NOMO-1 treated with DMSO at 0.1 percent for 48 hours (cell line): ENCODE data around the gene PTGDR.
A peak's percentile ranks its signal among the peaks of the same experiment; 100 is the strongest.

ENCODE experiments used
- DNase-seq: peaks from one replicate; lab custom pipeline; 2025; ENCODE audit not compliant: unreplicated experiment; lab: John Stamatoyannopoulos, UW

Gene PTGDR, protein sequence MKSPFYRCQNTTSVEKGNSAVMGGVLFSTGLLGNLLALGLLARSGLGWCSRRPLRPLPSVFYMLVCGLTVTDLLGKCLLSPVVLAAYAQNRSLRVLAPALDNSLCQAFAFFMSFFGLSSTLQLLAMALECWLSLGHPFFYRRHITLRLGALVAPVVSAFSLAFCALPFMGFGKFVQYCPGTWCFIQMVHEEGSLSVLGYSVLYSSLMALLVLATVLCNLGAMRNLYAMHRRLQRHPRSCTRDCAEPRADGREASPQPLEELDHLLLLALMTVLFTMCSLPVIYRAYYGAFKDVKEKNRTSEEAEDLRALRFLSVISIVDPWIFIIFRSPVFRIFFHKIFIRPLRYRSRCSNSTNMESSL

DNA sequence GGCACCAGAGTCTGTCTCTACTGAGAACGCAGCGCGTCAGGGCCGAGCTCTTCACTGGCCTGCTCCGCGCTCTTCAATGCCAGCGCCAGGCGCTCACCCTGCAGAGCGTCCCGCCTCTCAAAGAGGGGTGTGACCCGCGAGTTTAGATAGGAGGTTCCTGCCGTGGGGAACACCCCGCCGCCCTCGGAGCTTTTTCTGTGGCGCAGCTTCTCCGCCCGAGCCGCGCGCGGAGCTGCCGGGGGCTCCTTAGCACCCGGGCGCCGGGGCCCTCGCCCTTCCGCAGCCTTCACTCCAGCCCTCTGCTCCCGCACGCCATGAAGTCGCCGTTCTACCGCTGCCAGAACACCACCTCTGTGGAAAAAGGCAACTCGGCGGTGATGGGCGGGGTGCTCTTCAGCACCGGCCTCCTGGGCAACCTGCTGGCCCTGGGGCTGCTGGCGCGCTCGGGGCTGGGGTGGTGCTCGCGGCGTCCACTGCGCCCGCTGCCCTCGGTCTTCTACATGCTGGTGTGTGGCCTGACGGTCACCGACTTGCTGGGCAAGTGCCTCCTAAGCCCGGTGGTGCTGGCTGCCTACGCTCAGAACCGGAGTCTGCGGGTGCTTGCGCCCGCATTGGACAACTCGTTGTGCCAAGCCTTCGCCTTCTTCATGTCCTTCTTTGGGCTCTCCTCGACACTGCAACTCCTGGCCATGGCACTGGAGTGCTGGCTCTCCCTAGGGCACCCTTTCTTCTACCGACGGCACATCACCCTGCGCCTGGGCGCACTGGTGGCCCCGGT is at the start of gene PTGDR:
TSS of gene PTGDR (plus strand) at position 198 of the 778 bp plus-strand sequence. CDS start at position 315, 117 bp downstream.
- DNase-seq: no peak

DNA sequence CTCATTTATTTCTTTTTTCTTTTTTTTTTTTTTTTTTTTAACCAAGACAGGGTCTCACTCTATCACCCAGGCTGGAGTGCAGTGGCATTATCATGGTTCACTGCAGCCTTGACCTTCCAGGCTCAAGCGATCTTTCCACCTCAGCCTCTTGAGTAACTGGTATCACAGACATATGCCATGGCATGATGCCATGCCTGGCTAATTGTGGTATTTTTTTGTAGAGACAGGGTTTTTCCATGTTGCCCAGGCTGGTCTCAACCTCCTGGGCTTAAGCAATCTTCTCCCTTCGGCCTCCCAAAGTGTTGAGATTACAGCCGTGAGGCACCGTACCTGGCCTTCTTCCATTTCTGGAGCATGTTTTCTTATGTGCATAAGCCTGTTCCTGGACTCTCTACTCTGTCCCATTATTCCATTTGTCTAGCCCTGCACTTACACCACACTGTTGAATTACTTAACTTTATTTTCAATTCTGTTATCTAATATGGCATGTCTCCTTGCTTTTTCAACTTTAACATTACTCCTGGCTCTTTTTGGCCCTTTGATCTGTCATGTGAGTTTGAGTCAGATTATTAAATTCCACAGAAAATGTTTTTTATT is 47.9 kb upstream of the PTGDR start:
- no peak for DNase-seq

DNA sequence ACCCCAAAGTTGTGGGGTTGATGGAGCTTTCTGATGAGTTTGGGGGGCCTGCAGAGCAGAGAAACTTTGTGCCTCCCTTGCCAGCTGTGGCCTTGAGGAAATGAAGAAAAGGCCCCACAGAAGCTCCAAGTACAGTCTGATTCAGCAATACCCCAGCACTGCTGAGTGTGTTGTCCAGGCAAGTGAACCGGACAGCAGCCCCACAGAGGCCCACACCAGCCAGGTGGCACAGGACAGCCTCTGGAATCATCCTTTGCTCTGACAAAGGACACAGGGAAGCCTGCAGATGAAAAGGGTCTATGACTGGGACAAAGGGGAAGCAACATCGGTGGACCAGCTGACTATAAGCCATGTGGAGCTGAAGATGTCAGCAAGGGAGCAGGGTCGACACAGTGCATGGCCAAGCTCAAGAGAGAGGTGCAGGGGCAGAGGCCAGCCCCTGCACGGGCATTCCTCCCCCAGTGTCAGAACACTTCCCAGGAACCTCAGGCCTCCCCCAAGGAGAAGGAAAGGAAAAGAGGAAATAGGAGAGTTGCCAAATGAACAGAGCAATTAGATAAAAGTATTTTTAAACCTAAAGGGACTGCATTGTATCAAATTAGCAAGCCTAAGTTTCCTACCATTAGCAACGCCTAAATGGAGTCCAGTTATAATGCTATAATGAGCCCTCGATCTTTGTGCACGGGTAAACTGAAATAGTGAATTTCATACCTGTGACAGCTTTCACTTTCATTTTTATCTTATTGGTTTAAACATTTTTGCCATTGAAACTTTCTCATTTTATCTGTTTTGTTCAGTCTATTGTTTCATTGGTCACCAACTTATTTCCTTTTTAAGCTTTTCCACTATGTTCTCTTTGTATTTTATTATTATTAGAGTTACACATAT is 46.3 kb upstream of the PTGDR start:
- DNase-seq: peak; percentile 12

DNA sequence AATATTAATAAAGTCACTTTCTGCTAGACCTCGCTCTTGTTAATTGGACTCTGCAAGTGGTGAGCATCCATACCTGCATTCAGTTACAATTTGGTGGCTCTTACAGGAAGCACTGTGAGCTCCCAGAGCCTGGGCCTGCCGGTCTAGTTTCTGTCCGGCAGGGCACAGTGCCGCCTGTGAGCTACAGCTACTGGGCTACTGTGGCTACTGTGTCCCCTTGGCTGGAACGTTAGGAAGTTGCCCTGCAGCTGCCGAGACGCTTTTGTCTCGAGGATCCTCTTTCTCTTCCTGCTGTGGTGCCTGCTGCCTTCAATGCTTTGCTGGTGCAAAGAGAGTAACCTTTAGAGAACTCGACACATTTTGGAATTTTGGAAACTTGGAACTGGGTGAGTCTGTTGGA is 44.6 kb upstream of the PTGDR start:
- no peak for DNase-seq

DNA sequence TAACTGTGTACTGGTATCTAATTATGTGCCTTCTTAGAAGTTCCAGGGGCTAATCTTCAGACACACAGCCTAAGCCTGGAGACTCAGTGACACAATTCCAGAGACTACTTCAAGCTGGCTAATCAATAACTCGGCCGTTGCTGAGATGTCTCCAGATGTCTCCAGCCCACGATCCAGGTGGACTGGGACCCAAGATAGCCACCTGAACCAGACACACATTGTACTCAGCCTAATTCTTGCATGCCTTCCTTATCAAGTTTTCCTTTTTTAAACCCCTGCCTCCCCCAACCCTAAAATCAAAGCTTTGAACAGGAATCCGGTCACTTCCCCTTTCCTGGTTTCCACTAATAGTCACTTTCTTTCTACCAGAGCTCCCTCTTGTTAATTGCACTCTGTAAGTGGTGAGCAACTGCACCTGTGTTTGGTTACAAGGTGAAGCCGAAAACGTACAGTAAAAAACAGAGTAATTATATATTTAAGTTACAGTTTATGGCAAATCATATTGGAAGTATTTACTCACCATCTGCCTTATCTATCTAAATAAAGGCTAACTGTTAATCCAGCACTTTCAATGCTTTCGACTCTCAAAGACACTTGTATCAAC is 39.8 kb upstream of the PTGDR start:
- no peak for DNase-seq

DNA sequence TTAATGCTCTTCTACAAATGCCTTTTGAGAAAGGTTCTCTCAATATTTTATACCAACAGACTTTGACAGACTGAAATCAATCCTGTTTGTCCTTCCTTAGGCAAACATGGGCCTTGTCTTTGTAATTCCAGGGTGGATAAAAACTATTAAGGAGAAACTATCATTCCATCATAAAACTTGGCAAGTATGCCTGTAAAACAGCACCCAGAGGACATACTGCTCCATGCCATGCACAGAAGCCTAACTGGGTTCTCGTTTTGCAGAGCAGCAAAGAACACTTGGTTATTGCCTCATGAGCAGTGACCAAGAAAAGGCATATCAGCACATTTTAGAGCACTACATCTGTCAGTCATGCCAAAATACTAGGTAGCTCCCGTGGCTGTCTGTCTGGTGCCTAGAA is 33.8 kb upstream of the PTGDR start:
- no peak for DNase-seq

DNA sequence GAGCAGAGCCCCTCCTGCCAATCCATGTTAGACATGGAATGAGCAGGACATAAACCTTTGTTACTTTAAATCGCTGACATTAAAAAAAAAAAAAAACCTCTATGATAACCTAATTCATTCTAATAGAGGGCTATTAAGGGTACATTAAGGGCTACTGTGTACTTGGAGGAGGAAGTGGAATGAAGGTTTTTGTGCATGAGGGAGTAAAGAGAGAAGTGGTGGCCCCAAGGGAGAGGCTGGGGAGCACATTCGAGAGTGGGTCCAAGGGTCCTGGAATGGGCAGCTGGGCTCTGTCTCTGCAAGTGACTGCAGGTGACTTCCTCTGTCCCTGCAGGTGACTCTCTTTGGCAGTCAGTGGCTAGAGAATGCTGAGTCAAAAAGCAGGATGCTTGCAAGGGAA is 32.1 kb upstream of the PTGDR start:
- peak; percentile 44 for DNase-seq

DNA sequence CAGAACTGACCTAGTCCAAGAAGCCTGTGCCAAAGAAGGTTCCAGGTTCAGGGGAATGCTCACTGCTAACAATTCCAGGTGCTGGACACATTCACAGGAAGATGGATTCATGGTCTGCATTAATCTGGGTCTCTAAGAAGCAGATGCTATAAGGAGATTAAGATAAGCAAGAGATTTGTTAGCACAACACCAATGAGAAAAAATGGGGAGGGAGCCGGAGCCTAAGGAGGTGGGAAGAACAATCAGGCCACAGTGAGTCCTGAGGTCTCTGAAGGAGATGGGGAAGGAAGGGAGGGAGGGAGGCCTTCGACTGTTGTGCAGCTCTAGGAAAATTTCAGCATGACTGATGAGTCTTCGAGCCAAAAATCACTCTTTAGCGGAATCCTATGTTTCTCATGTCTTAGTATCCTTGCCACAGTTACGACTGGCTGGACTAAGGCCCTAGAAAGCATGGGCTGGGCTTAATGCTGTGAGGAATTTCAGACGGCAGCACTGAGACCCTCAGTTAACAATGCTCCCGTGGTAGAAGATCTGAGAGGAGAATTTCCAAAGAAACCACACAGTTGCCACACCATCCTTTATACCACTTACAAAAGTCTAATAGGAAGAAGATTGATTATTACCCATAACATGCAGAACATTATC is 31.5 kb upstream of the PTGDR start:
- no peak for DNase-seq

DNA sequence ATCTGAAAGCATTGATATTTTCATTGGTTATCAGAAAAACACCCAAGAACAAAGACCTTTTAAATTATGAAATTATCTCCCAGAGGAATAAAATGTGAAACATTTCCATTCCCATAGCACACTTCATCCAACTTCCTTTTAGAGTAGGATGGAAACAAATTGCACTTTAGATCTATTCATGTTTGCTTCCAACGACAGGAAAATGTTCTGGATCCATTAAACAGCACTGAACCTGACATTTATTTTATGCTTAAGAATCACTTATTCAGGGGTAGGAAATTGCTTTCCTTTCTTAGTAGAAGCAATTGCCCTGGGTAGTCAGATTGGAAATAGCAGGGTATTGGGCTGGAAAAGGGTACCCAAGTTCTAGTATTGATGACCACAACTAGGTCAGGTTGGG is 28.8 kb upstream of the PTGDR start:
- DNase-seq: no peak

DNA sequence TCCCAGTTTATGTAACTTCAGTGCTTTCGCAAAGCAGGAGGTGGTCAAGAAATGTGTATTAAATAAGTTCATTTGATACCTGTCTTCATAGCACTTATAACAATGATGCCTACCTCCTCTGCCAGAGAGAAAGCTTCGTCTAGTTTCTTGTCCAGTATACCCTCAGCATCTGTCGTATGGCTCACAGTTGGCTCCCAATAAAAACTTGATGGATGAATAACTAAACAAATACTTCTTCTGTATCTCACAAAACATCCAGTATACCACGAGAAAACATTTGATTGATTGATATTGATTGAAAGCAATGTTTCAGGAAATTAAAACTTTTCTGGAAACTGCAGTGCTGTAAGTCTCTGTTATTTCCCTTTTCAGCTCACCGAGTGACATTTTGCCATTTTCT is 26.9 kb upstream of the PTGDR start:
- DNase-seq: no peak

DNA sequence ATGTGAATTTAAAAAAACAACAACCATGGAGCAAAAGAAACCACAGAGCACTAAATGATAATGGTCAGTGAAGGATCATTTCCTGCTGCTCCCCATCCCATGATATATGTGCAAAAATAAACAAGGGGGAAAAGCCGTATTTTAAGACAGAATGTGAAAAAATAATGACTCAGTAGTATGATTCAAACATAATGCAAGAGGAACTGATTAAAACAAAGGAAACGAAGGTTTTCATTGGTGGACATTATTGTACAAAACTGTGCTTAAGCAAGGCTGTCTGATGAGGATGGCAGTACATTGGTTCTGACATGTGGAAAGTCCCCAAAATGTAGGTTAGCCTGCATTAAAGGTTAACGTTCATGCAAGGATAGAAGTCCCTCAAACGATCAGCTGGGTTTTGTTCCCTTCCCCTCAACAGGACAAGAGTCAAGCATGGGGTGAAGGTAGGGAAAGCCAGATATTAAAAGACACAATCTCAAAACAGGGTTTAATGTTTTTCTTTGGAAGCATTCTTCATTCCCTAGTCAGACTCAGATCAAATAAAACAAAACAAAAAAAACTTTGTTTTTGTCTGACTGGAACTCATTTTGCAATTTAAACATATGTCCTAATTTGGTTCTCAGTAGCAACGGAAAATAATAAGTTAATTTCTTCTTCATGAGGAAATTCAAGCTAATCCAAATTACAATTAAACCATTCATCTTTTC is 26.3 kb upstream of the PTGDR start:
- peak; percentile 51 for DNase-seq

DNA sequence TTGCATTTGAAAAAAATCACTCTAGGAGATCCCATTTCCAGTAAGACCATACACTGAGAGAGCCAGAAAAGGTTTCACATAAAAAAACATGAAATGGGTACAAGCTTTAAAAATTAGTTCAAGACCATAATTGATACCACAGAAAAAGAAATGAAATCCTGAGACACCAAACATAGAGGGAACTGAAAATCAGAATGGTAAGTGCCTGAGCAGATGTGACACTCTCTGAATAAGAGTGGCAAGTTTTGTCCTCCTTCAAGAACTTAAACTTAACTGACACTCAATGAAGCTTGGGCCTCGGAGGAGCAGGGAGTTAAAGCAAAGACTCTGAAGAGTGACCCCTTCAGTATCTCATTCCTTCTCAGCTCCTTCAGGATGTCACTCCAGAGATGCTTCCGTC is 23.2 kb upstream of the PTGDR start:
- no peak for DNase-seq

DNA sequence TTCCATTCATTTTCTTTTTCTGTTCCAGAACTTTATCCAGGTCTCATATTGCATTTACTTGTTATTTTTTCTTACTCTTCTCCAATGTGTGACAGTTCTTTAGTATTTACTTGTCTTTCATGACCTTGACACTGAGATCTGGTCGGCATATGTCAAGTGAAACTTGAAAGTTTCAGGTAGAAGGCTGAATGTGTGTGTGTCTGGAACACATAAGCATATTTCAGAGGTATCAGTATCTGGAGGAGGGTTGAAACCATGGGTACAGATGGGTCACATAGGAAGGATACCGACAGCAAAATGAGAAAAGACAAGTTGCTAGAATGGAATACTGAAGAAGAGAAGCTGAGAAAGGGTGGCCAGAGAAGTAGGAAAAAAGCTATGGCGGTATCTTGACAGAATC is 22.5 kb upstream of the PTGDR start:
- no peak for DNase-seq

DNA sequence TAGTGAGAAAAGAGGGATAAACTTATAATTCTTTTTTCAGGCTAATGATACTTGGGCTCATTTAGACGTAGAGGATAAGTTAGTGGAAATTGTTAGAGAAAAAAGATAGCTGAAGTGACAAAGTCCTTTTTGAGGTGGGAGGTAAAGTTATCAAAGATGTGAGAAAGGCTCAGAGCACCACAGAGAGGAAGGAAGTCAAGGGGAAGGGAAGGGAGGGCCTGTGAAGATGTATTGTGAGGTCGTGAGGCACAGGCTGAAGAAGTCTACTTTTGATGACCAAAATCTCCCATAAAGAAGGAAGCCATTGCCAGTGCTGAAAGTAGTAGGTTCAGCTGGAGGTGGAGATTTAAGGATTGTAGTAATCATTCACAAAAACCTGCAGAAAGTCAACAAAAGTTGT is 19.4 kb upstream of the PTGDR start:
- no peak for DNase-seq

DNA sequence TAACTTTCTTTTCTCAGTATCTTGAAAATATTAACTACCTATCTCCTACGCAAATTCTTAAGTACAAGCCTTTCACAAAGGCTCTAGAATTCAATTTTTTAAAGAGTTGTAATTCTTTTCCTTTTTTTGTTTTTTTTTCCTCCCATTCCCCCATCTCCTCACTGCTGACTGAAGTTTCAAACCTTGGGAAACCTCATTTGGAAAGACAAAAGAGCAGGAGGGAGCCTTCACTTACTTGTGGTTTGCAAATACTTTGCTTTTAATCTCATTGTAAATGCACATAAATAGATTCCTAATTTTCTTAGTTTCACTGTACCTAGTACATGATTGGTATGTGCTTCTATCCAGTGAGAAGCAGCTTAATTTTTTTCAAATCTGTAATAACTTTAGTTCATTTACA is 15.8 kb upstream of the PTGDR start:
- no peak for DNase-seq

DNA sequence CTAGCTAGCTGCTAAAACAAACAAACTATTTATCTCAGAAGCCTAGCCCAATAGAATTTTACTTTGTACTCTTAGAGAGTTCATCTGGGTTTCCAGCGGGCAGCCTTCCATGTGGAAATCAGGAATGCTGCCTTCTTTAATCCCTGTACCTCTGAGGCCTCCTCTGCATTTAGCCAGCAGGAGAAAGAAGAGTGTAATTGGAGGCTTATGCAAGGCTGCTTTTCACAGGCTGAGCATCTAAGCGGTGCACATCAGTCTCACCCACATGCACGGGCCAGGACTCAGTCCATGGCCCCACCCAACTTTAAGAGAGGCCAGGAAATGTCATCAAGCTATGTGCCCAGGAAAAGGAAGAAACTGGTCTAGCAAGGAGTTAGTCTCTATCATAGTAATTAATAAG is 14.0 kb upstream of the PTGDR start:
- no peak for DNase-seq

DNA sequence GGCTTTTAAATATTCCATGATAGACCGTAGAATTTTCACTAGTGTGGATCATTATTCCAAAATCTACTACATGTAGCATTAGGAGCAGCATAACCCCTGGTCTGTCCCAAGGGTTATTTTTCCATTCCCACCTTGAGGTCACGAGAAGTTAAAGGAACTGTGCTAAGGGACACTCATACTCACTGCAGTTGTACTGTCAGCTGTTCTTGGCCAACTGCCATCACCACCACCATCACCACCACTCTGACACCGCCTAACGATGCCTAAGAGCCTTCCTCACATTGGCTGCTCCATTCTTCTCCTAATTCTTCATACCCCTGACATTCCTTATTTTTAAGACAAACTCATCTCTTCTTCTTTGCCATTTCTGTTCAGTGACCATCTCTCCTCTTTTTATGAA is 13.4 kb upstream of the PTGDR start:
- DNase-seq: no peak

DNA sequence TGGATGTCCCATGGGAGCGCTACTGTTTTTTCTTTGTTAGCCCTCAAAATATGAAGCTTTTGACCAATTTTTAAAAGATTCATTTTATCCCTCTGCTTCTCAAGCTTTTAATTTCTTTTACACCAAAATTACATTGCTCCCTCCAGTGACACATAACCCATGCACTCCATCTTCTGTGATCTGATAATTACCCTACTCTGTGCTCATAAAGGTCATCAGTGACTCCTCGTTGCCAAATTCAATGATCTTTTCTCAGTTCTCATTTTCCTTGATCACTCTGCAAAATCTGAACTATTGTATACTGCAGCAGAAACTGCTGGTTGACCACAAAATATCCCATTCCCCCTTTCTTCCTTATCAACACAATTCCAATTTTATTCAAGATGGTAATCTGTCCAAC is 8.7 kb upstream of the PTGDR start:
- DNase-seq: no peak

DNA sequence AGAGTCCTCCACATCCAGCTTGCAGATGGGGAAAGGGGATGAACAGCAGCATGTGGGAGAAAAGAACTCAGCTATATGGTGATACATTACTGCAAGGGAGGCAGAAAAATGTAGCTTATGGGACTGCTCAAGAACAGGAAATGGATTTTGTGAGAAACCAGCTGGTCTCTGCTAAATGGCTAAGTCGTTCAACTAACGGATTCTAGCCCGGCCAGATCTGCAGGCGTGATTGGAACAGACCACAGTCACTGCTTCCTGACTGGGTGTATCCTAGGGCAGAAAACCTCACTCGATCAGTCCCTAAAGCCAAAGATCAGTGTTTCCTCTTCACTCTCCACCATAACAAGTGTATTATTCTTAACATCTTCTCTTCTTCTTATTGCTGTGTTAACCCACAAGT is 8.1 kb upstream of the PTGDR start:
- DNase-seq: no peak

DNA sequence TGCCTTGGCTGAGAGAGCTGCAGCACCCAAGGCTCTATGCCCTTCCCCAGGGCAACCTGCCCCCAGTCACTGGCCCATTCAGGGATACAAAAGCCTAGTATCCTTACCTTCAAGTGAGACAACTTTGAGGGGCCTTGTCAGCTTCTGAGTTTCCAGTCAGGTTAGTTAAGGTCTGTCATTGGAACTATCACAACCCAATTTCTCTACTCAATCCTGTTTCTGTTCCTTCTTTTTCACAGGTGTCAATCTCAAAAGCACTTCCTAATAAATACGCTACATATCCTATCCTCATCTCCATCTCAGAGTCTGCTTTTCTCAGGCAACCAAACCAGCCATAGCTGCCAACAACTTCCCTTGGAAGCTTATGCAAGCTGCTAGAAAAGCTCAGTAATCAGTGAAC is 4.9 kb upstream of the PTGDR start:
- no peak for DNase-seq
